Activated CD4-positive, alpha-beta T cell treated with anti-CD3 and anti-CD28 coated beads, Interleukin-2, amount 50 U/mL, for 48 hours (primary cell): ENCODE results near the gene RNF2.

Experiments used
- DNase-seq, 2 experiments: peaks; one replicate each; pipeline ENCODE4 v3.0.0-alpha.2; 2020

Gene RNF2

GRCh38 chr1:185096531-185096930 lies 51.2 kb downstream of the RNF2 start:
- DNase-seq = no peak

DNA sequence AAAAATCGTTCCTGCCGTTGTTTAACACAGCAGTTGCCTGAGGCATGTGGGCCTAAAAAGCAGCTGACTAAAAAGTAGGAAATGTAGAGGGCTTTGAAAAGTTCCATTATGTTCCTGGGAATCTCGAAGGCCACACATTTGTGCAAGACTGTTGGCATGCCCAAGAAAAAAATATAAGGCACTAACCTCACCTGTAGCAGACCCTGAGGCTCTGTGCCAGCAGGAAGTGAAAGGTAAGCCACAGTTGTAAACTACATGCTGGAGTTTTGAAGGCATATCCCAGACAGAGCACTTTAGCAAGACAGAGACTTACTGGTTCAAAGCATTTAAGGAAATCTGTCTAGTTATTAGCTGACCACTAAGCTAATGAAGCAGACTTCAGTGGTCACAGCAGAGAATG lies 58.7 kb downstream of the RNF2 start:
- no peak for DNase-seq

GRCh38 chr1:185105121-185105520 lies 59.8 kb downstream of the RNF2 start:
- DNase-seq = no peak

DNA sequence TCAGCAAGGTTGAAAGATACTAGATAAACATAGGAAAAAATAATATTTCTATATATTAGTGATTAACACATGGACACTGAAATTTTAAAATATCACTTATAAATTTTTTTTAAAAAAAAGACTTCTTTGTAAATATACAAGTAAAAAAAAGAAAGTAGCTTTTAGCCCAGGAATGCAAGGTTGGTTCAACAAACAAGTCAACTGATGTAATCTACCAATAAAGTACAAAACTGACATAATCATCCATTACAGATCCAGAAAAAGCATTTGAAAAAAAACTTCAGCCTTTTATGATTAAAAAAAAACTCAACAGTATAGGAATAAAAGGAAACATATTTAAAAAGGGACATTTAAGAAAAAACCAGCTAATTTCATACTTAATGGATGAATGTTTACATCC lies 63.0 kb downstream of the RNF2 start:
- no peak for DNase-seq

GRCh38 chr1:185110145-185110544 lies 64.8 kb downstream of the RNF2 start:
- no peak for DNase-seq

- no peak for DNase-seq
Observed at GRCh38 chr1:185111873-185112272, 66.5 kb downstream of the RNF2 start.

DNA sequence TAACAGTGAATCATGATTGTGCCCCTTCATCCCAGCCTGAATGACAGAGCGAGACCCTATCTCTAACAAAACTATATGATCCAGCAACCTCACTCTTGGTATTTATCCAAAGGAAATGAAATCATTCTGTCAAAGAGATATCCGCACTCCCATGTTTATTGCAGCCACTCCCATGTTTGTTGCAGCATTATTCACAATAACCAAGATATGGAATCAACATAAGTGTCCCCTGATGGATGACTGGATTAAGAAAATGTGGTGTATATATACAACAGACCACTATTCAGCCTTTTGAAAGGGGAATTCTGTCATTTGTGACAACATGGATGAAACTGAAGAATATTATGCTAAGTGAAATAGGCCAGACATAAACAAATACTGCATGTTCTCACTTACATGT lies 67.0 kb downstream of the RNF2 start:
- DNase-seq = no peak

GRCh38 chr1:185129708-185130107 lies 84.3 kb downstream of the RNF2 start:
- no peak for DNase-seq

DNA sequence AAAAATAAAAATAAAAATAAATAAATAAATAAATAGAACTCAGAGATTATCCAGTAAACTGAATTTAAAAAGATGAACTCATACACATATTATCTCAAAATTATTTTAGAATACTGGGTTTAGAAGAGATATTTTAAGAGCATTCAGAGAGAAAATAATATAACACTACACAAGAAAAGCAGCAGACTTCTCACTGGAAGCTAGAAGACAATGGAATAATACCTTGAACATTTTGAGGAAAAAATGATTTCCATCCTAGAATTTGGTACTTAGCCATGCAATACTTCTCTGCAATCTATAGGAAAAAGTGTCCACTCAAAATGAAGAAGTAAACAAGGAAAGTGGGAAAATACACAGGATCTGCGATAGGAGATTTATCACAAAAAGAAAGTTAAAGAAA lies 87.2 kb downstream of the RNF2 start:
- DNase-seq = no peak

DNA sequence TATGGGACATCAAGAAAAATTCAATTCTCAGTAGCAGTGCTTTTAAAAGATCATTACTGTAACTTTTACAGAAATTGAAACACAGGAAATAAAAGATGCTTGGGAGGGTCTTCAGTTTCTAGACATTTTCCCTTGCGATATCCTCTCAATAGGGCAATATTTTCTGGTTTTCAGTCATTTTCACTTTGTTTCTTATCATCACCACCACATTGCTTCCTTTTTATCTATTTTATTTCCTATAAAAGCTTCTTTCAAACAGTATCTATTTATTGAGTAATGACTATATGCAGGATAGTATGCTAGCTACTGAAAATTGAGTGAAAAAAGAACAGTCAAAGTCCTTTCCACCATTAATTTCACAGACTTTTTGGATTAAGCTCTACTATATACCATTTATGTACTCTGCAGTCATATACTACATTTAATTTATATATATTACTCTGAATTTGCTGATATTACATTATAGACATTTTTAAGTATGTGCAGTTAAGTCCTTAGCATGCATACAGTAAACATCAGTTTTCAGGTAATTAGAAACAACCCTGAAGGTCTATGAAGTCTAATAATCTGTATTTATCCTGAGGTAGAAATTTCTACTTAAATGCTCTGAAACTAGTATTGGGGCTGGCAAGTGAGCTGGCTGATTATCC lies 92.7 kb downstream of the RNF2 start:
- no peak for DNase-seq

DNA sequence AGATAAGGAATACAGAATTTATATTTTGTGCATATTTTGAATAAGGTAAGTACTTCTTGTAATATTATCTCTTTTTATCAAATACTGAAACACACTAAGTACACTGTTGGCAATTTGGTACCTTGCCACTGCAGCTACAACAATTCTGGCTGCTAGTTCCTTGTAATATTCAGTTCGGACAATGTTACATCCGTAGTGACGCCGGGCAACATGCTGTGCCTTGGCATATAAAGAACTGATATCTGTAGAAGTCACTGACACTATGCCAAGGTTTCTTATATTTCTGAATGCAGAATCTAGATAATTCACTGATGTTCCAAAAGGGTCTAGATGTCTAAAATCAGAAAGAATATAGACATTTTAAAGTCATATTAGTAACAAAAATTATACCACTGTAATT lies 93.9 kb downstream of the RNF2 start:
- no peak for DNase-seq

DNA sequence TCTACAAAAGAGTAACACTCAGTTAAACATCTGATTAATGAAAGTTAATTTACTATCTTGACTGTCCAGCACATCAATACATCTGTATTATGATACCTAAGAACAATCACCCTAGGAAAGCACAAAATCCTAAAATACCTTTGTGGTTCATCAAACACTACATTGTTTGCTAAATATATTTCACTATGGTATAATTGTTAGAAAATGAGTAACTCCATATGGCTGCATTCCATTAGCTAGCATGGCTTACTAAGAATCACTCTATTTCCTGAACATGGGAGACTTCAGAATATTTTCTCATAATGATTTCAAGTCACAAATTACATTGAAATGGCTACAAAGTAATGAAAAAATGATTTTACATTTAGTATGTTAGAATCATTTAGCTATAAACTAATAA lies 98.9 kb downstream of the RNF2 start:
- no peak for DNase-seq

DNA sequence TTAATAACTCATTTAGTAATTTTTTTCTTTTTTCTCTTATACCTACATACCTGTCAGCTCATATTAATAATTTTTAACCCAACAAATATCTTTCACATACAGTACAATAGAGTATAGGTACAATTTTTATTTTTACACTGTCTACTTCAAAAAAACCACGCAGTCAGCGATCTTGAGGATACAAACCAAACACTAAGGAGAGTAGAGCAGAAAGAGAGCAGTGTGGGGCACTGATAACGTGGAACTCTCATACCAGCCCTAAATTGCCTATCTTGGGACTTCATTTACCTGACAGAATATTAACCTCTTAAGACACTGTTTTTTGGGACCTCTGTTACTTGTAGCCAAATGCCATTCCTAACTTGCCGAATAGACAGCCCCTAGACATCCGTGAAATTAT lies 105.9 kb downstream of the RNF2 start:
- no peak for DNase-seq
